Fibroblast of lung (primary cell): Measurements from ENCODE around the gene ITGBL1. TPM values are rescaled to one million over a fixed set of nuclear protein-coding genes. Genes with fewer than 3 reads are reported as not detected.

ENCODE experiments used
- DNase-seq, 2 donors: peaks; one replicate each; pipeline versions ENCODE4 v3.0.0 to v3.0.0-alpha.2; 2010; ENCODE audit warnings: low read depth in 2 of 2
- H2AFZ ChIP-seq: 2 replicates; pipeline ENCODE4 v1.5.1; 2012; ENCODE audit warnings: low read length, control low read depth, inconsistent platforms
- H3K27ac ChIP-seq: 2 replicates; pipeline ENCODE4 v1.5.1; 2011; ENCODE audit warnings: low read length, control low read depth; ENCODE audit not compliant: insufficient read depth
- H3K27me3 ChIP-seq: 2 replicates; pipeline ENCODE4 v1.5.1; 2011; ENCODE audit warnings: mild to moderate bottlenecking, low read length; ENCODE audit not compliant: control insufficient read depth, insufficient read depth
- H3K36me3 ChIP-seq: 2 replicates; pipeline ENCODE4 v1.5.1; 2011; ENCODE audit warnings: low read length; ENCODE audit not compliant: control insufficient read depth, insufficient read depth
- H3K4me1 ChIP-seq: 2 replicates; pipeline ENCODE4 v1.5.1; 2011; ENCODE audit warnings: low read length; ENCODE audit not compliant: control insufficient read depth, insufficient read depth; ENCODE audit errors: extremely low read depth
- H3K4me2 ChIP-seq: 2 replicates; pipeline ENCODE4 v1.5.1; 2011; ENCODE audit warnings: low read length, control low read depth; ENCODE audit not compliant: insufficient read depth; ENCODE audit errors: extremely low read depth
- H3K4me3 ChIP-seq, 4 experiments: fragments of 200-600 bp in 1 of 4; sonication (generic) in 1 of 4; replicated peaks in 1 of 4; 2 replicates each; pipeline ENCODE4 v1.5.1; 2011 to 2016; ENCODE audit warnings: low read length in 4 of 4, low read depth in 3 of 4, mild to moderate bottlenecking in 3 of 4, control low read depth in 2 of 4, inconsistent platforms in 1 of 4, mixed read lengths in 1 of 4; ENCODE audit not compliant: insufficient read depth in 1 of 4; ENCODE audit errors: control extremely low read depth in 1 of 4
- H3K79me2 ChIP-seq: 2 replicates; pipeline ENCODE4 v1.5.1; 2012; ENCODE audit warnings: mild to moderate bottlenecking, low read length, inconsistent platforms; ENCODE audit not compliant: control insufficient read depth, insufficient read depth
- H3K9ac ChIP-seq: 2 replicates; pipeline ENCODE4 v1.5.1; 2011; ENCODE audit warnings: mild to moderate bottlenecking, low read length, control low read depth; ENCODE audit not compliant: insufficient read depth
- H3K9me3 ChIP-seq: 2 replicates; pipeline ENCODE4 v1.5.1; 2012; ENCODE audit warnings: low read depth, low read length; ENCODE audit not compliant: control insufficient read depth, insufficient read depth
- H4K20me1 ChIP-seq: 2 replicates; pipeline ENCODE4 v1.5.1; 2011; ENCODE audit warnings: low read length; ENCODE audit not compliant: control insufficient read depth, insufficient read depth; ENCODE audit errors: extremely low read depth
- CTCF ChIP-seq, 2 donors: IDR thresholded peaks in 1 of 2; conservative IDR thresholded peaks in 1 of 2; 1 replicate in 1 of 2; 2 replicates in 1 of 2; pipeline ENCODE4 v1.5.1; 2011 to 2012; ENCODE audit warnings: low read length in 2 of 2, control low read depth in 1 of 2, inconsistent platforms in 1 of 2, low read depth in 1 of 2, mild to moderate bottlenecking in 1 of 2
- EZH2 ChIP-seq: IDR thresholded peaks from 2 replicates; pipeline ENCODE4 v1.5.1; 2012; ENCODE audit warnings: low read length, control low read depth, mild to moderate bottlenecking; ENCODE audit errors: missing control alignments
- polyA plus RNA-seq, 2 donors: library from polyadenylated mRNA; depleted of rRNA in 1 of 2; stranded (reverse) in 1 of 2; unstranded in 1 of 2; fragments of >200 nt; gene quantifications; 2 replicates each; pipeline ENCODE4 v1.2.1, GENCODE V29; 2011 to 2012; ENCODE audit warnings: missing spikeins in 1 of 2
- total RNA-seq: library from RNA; depleted of rRNA; stranded (reverse); fragments of >200 nt; gene quantifications from 2 replicates; pipeline ENCODE4 v1.2.1, GENCODE V29; 2014

The ITGBL1 gene
- total and polyA plus RNA-seq, 2 donors (not counting 1 experiment from before 2014, with no cell fraction given) = 45.1 to 87.4 TPM

GRCh38 chr13:101611491-101612475 is 159.3 kb downstream of the ITGBL1 start:
- Histone ChIP-seq H3K4me3 (no peak overlapping the region), H3K79me2 (no peaks in the 10 kb centered on the region), H3K36me3 (no peaks in the 10 kb centered on the region), H3K4me1 (no peaks in the 10 kb centered on the region), H3K9me3 (no peaks in the 10 kb centered on the region), H3K27me3 (no peaks in the 10 kb centered on the region), H4K20me1 (no peaks in the 10 kb centered on the region), H3K4me2 (no peak overlapping the region), H3K27ac (no peak overlapping the region), H3K9ac (no peak overlapping the region), H2AFZ (no peak overlapping the region)
- no peak for TF ChIP-seq CTCF (conservative IDR thresholded peaks at IDR 0.05 in 1 of 2, IDR thresholded peaks at IDR 0.05 in 1 of 2; ENCODE audit: low read depth in 1 of 2, low read length in 2 of 2)
- TF ChIP-seq EZH2 = no peak
- DNase-seq = peak in 1 of 2 donors; percentile 3

GRCh38 chr13:101612735-101613134 is 160.3 kb downstream of the ITGBL1 start:
- H3K27ac ChIP-seq = no peak overlapping the region
- no peak overlapping the region for H3K9ac ChIP-seq
- H3K36me3 ChIP-seq = no peaks in the 10 kb centered on the region
- peak overlapping the region; percentile 19 for H2AFZ ChIP-seq
- H3K4me2 ChIP-seq = no peak overlapping the region
- H3K27me3 ChIP-seq = no peaks in the 10 kb centered on the region
- H3K79me2 ChIP-seq = no peaks in the 10 kb centered on the region
- no peaks in the 10 kb centered on the region for H3K9me3 ChIP-seq
- H3K4me1 ChIP-seq = no peaks in the 10 kb centered on the region
- H4K20me1 ChIP-seq = no peaks in the 10 kb centered on the region
- no peak overlapping the region for H3K4me3 ChIP-seq
- TF ChIP-seq EZH2 (no peak), CTCF (conservative IDR thresholded peaks at IDR 0.05 in 1 of 2, IDR thresholded peaks at IDR 0.05 in 1 of 2; ENCODE audit: low read depth in 1 of 2, low read length in 2 of 2) (no peak)
- DNase-seq = no peak

- Histone ChIP-seq H2AFZ (no peak overlapping the region), H3K4me2 (no peak overlapping the region), H3K4me1 (no peaks in the 10 kb centered on the region), H4K20me1 (no peaks in the 10 kb centered on the region), H3K4me3 (no peak overlapping the region), H3K9me3 (no peaks in the 10 kb centered on the region), H3K27ac (no peak overlapping the region), H3K27me3 (no peaks in the 10 kb centered on the region), H3K36me3 (no peaks in the 10 kb centered on the region), H3K9ac (no peak overlapping the region), H3K79me2 (no peaks in the 10 kb centered on the region)
- no peak for TF ChIP-seq CTCF (conservative IDR thresholded peaks at IDR 0.05 in 1 of 2, IDR thresholded peaks at IDR 0.05 in 1 of 2; ENCODE audit: low read depth in 1 of 2, low read length in 2 of 2)
- no peak for TF ChIP-seq EZH2
- no peak for DNase-seq
Measured at GRCh38 chr13:101614491-101614890, 162.0 kb downstream of the ITGBL1 start.
